HL-60 (cell line): ENCODE measurements around the gene GTPBP1.

Source experiments
- CTCF ChIP-seq: IDR thresholded peaks from one replicate; pipeline ENCODE4 v1.5.1; 2011; ENCODE audit warnings: low read length, control low read depth, inconsistent platforms; ENCODE audit not compliant: insufficient read depth
- GABPA ChIP-seq: IDR thresholded peaks from 2 replicates; pipeline ENCODE4 v1.6.1; 2012; ENCODE audit warnings: low read depth
- POLR2AphosphoS5 ChIP-seq: IDR thresholded peaks from 2 replicates; pipeline ENCODE4 v1.6.1; 2012; ENCODE audit warnings: low read depth

- TF ChIP-seq POLR2AphosphoS5 = no peak
- TF ChIP-seq CTCF = no peak
- TF ChIP-seq GABPA = no peak
Observed at GRCh38 chr22:38656256-38657044, 49.3 kb upstream of the GTPBP1 start, which contains the start of the genes CBY1 and FAM227A.
